CD4-positive, alpha-beta T cell treated with Interleukin-15 for 1 hour (primary cell): ENCODE results near the gene CLUH.

Experiments used
- DNase-seq: peaks from one replicate; pipeline ENCODE4 v3.0.0-alpha.2; 2020

CLUH gene

DNA sequence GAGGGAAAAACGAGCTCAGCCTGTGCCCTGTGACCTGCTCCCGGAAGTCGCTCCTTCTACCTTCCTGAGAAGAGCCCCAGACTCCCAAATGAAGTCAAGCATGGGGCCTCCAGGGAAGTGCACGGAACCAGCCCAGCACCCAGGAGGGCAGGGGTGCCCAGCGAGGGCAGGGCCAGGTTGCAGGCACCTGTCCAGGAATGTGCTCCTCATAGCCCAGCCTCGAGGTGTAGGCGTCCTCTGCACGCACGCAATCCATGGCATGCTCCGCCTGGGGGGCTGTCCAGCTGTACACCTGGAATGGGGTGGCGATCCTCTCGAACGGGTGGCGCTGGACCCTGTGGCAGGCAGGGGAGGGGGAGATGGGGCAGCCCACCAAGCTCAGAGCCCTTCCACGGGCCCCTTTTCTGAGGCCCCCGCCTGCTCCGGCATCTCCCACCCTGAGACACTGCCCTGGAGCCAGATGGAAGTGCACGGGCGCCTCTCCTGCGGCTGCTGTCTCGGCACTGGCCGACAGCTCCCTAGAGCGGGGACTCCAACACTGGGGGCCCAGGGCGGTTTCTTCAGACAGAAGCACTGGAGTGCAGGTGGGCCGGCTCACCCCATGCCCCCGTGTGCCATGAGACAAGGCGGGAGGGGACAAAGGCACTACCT, 10.9 kb downstream of the CLUH start:
- DNase-seq = peak; percentile 11

DNA sequence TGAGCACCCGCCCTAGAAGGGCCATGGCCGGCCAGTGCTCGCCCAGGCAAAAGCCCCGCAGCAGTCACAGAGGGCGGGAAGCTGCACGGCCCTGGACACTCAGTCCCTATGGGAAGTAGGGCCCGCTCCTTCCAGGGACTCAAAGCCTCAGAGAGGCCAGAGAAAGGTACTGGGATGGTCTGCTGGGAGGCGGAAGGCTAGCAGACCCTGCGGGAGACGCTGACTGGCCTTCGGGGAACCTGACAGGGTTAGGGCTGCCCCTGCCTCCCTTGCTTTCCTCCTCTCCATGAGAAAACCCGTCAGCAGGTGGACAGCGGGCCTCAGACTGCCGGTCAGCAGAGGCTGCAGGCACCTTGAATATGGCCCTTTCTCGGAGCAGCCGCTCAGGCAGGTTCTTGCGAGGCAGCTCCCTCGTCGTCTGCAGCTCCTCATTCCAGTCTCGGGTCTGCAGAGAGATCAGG, 11.5 kb downstream of the CLUH start:
- peak; percentile 13 for DNase-seq

DNA sequence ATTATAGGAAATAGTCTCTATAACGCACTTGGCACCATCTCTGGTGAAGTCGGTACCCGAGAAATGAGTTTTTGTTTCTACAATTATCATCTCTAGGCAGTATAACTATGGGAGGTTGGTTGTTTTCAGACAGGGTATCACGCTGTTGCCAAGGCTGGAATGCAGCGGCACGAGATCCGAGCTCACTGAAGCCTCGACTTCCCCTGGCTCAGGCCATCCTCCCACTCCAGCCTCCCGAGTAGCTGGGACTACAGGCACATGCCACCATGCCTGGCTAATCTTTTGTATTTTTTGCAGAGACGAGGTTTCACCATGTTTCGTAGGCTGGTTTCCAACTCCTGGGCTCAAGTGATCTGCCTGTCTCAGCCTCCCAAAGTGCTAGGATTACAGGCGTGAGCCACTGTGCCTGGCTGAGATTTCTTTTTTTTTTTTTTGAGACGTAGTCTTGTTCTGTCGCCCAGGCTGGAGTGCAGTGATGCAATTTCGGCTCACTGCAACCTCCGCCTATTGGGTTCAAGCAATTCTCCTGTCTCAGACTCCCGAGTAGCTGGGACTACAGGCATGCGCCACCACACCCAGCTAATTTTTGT, 12.3 kb downstream of the CLUH start:
- DNase-seq = peak; percentile 15

DNA sequence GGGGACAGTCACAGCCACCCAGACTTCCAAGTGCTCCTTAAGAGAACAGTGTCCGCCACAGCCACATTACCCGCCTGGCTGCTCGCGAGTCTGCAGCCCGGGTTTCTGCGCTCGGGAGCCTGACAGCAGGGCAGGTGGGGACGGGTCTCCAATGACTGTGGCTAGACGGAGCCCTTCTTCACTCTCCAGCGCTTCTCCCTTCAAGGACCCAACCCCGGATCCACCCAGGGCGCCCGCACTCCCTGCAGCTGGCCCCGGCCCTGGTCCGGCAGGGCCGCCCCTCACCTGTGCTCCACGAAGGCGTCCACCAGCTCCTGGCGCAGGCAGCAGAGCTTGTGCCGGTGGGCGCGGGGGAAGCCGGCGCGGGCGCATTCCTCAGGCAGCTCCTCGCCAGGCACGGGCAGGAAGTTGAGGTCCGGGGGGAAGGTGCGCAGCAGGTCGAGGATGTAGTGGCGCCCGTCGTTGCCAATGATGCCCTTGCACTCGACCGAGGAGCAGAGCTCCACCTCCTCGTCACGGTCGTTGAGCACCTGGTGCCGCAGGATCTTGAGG, 13.9 kb downstream of the CLUH start:
- DNase-seq = peak; percentile 10

DNA sequence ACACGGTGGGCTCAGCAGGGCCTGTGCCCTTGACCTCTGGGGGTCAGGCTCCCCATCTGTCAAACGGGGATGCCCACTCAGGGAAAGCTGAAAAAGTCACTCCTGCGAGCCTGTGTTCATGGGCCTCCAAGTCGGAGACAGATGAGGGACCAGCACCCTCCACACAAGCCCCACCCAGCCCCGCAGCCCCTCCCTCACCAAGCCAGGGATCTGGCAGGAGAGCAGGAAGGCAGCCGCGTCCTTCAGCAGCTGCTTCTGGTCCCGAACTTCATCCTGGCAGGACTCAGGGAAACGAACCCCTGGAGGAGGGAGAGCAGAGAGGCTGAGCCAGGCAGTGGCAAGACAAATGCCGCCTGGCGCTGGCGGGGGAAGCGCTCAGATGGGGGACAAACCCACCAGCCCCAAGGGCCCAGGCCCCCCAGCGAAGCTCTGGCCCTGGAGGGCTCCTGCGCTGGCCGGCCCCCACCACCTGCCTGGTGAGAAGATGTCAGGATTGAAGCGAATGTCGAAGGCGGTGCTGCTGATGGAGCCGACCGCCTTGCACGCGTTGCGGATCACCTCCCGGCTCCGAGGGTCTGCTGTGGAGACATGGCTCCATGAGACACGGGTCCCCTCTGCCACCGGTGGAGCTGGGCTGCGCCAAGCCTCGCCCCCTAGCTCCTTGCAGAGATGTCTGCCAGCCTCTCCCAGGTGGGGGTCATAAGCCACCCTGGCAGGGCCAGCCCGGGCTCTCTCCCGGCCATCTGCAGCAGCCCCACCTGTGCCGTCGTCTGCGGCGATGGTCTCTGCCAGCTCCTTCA, 15.4 kb downstream of the CLUH start:
- DNase-seq = peak; percentile 15

DNA sequence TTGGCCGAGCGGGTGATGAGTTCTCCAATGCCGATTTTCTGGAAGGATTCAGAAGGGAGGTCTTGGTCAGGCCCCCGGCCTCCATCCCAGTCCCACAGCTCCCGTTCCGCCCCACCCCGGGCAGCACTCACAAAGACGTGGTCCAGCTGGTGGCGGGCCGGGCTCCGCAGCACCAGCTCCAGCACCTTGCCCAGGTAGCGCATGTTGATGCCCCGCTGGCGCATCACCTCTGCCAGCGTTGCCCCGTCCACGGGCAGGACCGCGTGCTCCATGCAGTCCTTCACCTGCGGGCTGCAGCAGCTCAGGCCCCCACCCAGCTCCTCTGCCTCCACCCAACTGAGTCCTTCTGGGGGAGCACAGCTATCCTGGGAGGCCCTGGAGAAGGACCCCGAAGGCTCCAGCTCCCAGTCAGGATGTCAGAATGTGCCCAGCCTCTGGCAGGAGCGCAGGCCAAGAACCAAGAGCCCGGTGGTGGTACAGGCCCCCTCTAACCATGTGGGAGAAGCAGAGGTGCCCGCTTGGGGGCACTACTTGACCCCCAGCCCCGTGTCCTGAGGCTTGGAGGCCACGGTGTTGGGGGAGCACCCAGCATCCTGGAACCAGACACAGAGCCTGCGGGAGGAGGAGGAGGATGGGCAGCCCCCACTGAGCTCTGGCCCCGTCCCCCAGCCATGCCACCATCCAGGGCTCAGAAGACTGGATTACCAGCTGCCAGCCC, 16.2 kb downstream of the CLUH start:
- no peak for DNase-seq

DNA sequence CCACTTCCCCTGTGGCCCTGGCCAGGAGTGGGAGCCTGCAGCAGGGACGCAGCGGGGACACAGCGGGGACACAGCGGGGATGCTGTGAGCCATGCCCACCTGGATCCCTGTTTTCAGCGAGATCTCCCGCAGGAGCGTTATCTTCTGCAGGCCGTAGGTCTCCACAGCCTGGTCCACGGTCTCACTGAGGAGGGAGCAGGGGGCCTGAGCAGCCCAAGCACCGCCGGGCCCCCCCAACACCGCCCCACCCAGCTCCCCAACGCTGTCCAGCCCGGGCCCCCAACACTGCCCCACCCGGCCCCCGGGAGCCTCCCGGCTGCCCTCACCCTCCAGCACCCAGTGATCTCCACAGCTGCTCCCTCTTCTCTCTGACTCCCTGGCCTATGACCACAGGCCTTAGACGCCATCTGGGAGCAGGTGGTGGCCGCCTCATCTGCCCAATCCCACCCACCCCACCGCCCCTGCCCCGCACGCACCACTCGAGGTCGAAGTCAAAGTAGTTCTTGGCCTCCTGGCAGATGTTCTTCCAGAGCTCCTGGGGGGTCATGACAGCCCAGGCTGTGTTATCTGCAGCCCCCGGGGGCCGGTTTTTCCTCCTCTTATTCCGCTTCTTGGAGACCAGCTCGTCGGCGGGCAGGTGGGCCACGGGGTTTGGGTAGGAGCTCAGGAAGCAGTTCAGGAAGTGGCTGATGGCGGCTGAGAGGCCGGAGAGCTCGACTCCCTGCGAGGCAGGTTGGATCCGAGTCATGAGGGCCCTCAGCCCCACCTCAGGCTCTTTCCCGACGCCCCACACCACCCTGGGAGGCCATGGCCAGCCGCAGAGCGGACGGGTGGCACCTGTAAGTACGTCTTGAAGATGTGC, 17.0 kb downstream of the CLUH start:
- no peak for DNase-seq

DNA sequence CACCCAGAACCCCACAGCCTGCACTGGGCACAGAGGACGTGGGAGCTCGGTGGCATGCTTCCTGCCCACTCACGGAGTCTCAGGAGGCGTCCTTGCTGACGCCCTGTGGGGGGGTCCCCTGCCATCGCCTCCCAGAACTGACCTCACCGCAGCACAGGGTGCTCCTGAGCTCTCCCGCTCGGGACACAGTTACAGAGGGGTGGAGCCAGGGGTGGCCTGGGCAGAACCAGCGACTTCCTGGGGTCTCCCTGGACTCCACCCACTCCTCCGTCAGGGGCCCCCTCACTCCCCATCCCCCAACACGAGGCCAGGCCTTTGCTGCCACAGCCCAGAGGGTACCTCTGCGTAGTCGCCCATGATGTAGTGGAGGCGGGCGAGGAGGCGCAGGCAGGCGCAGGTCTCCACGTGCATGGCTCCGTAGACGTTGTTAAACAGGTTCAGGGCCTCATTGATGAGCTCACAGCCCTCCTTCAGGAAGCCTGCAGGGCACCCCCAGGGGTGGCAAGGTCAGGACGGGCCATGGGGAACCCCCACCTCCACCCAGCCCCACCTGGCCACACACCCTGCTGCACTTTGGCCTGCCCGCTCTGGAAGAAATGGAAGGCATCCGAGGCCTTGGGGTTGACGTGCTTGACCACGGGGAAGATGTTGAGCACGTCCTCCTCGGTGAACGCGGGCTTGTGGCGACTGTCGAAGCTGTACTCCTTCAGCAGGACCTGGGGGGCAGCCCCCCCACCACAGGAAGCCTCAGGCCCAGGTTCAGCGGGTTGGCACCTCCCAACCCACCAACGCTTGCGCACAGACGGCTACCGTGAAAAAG, 17.8 kb downstream of the CLUH start:
- DNase-seq = no peak

DNA sequence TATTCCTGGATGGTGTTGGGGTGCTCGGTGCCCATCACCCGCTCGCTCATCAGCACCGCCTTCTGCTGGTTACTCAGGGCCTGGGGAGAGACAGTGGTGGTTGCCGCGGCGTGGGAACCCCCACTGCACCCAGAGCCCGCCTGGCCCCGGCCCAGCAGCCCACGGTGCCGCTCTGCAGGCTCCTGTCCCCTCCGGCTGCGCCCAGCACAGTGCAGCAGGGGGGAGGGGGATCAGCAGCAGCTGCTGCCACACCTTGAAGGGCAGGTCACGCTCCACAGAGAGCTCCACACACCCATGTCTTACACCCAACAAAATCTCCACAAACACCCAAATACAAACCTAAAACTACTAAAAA, 18.8 kb downstream of the CLUH start:
- no peak for DNase-seq

DNA sequence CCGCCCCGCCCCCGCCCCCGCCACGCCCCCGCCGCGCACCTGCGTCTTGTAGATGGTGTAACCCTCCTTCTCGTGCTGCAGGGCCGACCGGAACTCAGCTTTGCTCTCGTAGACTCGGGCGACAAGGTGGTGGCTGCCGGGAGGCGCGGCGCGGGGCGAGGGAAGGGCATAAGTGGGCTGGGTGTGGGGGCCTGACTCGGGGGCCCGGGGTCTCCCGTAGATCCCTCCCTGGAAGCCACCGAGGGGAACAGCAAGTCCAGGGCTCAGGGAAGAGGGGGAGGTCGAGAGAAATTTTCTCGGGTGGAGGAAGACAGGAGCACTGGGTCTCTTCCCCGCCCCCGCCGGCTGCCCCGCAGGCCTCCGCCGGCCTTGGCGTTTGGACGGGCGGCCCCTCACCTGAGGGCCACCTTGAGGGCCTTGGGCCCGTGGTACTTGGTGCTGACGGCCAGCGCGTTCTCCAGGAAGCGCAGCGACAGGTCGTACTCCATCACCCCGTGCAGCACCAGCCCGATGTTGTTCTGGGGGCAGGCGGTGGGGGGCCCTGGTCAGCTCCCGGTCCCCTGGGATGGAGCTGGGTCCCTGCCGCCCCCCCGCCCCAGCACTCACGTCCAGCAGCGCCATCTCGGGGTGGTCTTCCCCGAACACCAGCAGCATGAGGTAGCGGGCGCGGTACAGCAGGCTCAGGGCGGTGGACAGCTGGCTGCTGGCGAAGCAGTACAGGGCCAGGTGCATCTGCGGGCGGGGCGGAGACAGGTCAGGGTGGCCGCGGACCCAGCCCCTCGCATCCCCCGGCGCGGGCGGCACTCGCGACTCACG, 19.4 kb downstream of the CLUH start:
- DNase-seq = no peak

DNA sequence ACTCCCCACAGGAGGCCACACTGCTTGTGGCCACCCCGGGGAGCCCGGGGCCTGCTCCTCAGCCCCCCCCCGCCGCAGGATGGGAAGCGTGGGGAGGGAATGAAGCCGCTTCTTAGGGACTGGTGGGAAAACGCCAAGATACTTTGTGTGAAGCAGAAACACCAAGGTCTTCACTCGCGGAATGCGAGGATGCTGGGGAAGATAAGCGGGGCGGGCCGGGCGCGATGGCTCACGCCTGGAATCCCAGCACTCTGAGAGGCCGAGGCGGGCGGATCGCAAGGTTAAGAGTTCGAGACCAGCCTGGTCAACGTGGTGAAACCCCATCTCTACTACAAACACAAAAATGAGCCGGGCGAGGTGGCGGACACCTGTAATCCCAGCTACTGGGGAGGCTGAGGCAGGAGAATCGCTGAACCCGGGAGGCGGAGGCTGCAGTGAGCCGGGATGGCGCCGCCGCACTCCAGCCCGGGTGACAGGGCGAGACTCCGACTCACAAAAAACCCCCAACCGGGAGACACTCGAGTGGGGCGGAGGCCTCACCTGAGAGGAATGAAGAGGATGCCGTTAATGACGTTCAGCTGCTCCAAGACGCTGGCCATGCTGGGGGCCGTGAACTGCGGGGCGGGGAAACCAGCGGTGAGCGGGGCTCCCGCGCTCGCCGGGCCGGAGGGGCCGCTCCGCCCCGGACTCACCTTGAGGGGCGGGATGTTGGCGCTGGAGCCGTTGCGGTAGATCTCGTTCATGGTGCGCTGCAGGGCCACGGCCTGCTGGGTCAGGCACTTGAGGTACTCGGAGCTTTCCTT, 20.3 kb downstream of the CLUH start:
- no peak for DNase-seq

DNA sequence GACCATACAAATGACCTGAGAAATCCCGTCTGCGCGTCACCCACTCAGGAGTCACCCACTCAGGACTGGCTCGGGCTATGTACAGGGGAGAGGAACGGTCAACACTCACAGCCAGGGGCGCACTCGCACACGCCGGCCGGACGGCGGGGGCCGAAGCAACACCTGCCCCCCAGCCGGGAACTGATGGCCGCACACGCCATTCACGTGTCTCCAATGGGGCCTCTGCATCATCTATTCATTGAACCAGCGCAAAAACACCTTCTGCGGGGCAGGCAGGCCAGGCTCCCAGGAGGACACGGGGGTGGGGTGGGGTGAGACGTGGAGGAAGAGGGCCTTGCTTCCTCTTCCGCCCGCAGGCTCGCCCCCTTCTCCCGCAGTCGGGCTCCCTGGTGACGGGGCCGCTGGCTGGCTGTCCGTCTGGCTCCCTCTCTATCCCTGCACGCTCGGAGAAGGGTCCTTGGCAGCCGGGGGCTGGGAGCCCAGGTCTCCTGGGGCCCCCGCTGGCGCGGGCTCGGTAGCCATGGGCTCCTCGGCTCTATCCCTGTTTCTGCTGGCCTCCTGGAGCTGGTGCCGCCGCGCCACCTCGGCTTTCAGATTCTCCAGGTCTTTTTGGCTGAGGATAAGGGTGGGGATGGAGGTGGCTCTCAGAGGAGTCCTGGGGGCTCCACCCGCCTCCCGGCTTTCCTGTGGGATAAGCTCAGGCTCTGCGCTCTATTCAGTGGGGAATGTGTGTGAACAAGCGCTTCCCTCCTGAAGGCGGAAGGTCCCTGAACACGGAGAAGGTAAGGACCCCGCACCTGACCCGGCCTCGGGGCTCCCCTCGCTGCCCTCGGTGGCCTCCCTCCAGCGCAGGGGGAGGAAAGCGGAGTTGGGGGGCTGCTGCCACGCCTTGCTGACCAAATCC, 21.1 kb downstream of the CLUH start:
- DNase-seq = no peak

DNA sequence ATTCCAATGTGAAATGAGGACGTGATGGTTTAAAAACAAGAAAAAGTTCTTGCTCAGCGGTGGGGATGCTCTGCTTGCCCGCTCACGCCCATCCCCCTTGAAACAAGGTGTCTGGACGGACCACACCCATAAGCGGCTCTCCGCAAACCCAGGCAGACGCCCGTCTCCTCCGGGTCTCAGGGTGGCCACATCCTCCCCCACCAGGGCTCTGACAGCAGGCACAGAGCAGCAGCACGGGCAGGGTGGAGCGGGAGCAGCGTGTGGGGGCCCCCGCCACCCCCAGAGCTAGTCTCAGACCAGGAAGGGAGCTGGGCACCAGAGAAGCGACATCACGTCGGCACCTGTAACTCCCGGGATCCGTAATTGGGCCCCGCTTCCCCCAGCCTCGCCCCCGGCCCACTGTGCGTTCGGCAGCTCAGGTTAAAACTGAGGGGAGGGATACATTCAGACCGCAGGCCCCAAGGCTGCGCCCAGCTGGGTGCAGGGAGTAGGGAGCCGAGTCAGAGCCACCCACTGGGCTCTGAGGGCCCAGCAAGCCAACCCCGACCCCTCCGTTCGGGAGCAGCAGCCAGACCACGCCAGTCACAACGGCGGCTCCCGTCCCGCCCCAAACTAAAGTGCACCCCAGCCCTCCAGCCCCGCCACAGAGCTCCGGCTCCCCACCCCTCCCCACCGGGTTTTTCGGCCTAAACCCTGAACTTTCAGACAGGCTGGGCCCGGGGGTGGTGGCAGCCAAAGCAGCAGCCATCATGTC, 22.0 kb downstream of the CLUH start:
- no peak for DNase-seq

DNA sequence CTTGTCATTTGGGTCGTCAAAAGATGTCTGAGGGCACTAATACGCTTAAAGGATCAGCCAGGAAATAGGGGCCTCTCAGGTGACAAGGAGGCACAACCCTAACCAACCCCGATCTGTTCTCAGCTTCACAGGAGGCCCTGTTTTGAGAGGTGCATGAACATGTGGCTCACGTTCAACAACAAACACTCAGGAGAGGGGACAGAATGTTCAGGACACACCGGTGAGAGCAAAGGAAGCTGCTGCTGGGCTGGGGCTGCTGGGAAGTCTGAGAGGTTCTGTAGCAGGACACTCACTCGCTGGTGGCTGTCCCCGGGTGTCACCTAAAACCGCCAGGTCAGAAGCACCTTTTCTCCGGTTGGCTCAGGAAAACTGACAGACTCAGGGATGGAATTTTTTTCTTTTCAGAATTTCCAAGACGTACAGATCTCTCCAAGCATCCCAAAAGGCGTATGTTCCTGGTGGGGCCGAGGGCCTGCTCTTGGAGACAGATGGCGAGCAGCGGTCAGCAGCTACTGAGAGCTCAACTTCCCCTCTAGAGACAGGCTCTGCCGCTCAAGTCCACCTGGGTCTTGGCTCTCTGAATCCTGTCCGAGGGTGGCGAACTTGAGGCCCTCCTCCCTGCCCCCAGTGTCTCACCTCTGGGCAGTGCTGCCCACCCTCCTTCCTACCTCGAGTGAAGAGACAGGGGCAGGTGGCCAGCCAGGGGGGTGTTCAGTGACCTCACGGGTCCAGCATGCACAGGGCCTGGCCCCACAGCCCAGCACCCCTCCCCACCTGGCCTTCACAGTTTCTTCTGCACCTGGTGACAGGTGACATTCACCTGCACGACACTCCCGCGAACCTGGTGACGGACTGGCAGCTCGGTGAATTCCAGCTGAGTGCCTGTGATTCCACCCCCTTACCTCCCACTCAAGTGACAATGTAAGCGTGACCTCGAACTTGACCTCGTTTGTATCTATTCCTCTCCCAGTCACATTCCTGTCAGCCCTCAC, 22.9 kb downstream of the CLUH start:
- no peak for DNase-seq

DNA sequence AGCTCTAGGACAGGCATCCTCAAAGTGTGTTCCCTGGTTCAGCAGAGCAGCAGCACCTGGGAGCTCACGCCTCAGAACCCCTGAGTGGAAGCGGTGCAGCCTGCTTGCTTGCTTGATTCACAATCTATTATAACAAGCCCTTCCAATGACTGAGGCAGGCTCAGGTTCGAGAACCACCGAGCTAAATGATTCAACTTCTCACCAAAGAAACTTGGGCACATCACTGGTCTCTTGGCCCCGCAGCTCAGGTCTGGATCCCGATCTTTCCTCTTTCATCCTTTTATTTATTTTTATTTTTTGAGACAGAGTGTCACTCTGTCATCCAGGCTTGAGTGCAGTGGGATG, 24.5 kb downstream of the CLUH start:
- no peak for DNase-seq

DNA sequence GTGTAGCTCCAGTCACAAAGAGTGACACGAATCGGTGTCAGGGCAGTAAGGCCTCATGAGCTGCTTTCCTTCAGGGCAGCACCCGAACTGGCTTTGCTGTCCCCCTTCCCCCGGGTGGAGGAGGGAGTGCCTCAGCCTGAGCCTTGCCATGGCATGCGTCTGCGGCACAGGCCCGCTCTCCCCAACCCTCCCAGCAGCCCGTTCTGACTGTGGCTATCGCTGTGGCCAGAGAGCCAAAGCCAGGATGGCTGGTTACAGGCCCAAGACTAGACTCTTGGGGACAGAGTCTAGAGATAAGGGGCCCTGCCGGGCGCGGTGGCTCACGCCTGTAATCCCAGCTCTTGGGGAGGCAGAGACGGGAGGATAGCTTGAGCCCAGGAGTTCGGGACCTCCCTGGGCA, 25.9 kb downstream of the CLUH start:
- DNase-seq = no peak

DNA sequence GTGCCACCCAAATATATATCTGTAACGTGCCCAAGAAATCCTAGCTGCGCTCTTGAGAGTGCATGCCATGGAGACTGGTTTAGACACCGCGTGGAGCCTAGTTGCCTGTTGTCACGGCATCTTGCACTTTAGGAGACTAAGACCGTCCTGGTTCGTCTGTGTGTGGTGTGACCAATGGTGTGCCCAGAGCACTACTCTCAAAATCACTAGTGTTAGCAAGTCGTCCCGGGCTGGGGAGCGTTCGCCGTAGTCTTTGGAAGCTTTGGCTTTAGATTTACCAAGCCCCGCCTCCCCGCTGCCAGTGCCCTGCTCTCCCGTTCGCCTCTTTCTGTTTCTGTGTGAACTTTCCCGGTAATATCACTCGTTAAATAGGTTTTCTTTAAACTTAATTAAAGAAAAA, 27.0 kb downstream of the CLUH start:
- DNase-seq = no peak
